Measurements from ENCODE around the gene SCN2A. TPM values are rescaled to one million over a fixed set of nuclear protein-coding genes. Genes with fewer than 3 reads are reported as not detected.

SCN2A gene
- total RNA-seq, 2 experiments from 2014 or later: 0.06 TPM; not detected in 1

DNA sequence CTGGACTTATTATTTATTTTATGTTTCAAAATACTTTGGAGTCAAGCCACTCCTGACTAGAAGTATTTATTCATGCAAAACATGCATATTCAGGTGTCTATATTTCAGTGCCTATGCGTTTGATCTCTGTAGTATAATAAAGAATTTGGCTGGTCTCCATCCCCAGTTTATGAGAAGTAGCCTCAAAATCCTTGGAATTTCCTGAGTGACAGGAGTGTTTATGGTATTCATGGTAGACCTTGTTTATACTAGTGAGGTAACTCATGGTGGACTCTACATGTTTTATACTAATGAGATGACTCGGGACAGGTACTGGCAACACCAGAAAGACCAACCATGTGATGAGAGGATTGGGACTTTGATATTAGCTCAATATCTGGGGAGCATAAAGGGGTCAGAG is 186.3 kb downstream of the SCN2A start:
- no peak for ATAC-seq (ENCODE audit: low read depth)
- POLR2A ChIA-PET: no interaction called here
- no peak overlapping the region for H3K27ac Mint-ChIP-seq

DNA sequence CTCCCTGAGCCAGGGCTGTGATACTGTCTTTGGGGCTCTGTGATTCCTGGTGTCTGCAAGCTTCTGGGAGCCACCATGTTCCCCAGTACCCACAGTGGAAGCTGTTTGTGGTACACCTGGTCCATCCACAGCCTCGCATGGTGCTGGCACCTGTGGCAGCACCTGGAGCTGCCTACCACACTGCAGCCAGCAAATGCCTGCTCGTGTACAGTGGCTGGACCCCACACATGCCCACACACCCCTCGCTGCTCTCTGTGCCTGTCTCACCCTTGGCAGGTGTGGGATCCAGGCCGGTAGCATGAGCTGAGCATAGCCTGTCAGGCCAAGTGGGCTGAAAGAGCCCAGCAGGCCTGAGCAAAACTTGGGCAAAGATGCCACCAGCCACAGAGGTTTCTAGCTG is 188.5 kb downstream of the SCN2A start:
- no peak for DNase-seq
- H3K4me3 Mint-ChIP-seq: no peak overlapping the region
- ATAC-seq (ENCODE audit: low read depth): no peak
- H3K4me1 Mint-ChIP-seq: no peaks in the 10 kb centered on the region
- POLR2A ChIA-PET: no interaction called here
- no peaks in the 10 kb centered on the region for H3K27me3 Mint-ChIP-seq
- H3K36me3 Mint-ChIP-seq: peaks cover 2% of the 10 kb centered on the region
- H3K27ac Mint-ChIP-seq: no peak overlapping the region
- H3K9me3 Mint-ChIP-seq: peaks cover 2% of the 10 kb centered on the region

More for the DNA sequence above, 186.3 kb downstream of the SCN2A start:
- Mint-ChIP-seq H3K36me3 (peaks cover 2% of the 10 kb centered on the region), H3K4me3 (no peak overlapping the region), H3K27me3 (no peaks in the 10 kb centered on the region), H3K9me3 (peaks cover 6% of the 10 kb centered on the region), H3K4me1 (no peaks in the 10 kb centered on the region)
- DNase-seq: no peak

- Mint-ChIP-seq H3K36me3 (no peaks in the 10 kb centered on the region), H3K27ac (no peak overlapping the region), H3K4me1 (no peaks in the 10 kb centered on the region), H3K9me3 (no peaks in the 10 kb centered on the region), H3K27me3 (no peaks in the 10 kb centered on the region), H3K4me3 (no peak overlapping the region)
- DNase-seq (no peak), ATAC-seq (ENCODE audit: low read depth) (no peak)
- POLR2A ChIA-PET: no interaction called here
Measured at GRCh38 chr2:165428926-165429325, 189.7 kb downstream of the SCN2A start.

GRCh38 chr2:165431014-165431413 is 191.8 kb downstream of the SCN2A start:
- no peaks in the 10 kb centered on the region for H3K9me3 Mint-ChIP-seq
- no peak for ATAC-seq (ENCODE audit: low read depth)
- POLR2A ChIA-PET: no interaction called here

DNA sequence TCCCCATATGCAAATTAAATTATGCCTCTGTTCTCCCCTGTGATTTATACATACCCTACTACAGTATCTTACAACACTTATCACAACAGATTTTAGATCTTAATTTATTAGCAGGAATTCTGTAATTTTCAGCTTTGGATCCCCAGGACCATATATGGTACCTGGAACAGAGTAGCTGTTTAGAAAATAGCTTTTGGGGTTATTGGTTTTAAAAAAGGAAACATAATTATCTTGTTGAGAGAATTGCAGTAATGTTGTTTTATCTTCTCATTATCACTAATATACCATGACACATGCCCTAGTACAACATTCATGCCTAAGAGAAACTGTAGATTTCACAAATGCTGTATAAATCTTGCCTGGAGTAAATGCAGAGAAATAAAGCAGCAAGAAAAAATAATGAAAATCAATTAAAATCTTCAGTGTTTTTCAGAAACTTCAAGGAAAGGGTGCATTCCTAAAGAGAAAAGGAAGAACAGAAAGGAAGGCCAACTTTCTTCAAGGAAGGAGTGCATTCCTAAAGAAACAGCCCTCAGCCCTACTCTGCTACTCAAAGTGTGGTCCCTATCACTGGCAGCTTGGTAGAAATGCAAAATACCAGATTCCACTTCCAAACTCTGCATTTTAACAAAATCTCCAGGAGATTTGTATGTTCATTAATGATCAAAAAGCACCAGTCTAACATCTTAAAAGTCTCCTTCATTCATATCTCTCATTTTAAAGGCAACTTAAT is 193.2 kb downstream of the SCN2A start:
- DNase-seq (no peak), ATAC-seq (ENCODE audit: low read depth) (no peak)
- POLR2A ChIA-PET: no interaction called here
- Mint-ChIP-seq H3K27me3 (peaks cover 4% of the 10 kb centered on the region), H3K9me3 (no peaks in the 10 kb centered on the region), H3K4me1 (no peaks in the 10 kb centered on the region), H3K27ac (no peak overlapping the region), H3K4me3 (no peak overlapping the region), H3K36me3 (no peaks in the 10 kb centered on the region)

More at GRCh38 chr2:165431014-165431413, 191.8 kb downstream of the SCN2A start:
- Mint-ChIP-seq H3K4me1 (no peaks in the 10 kb centered on the region), H3K36me3 (no peaks in the 10 kb centered on the region), H3K27me3 (peaks cover 4% of the 10 kb centered on the region), H3K27ac (no peak overlapping the region), H3K4me3 (no peak overlapping the region)
- no peak for DNase-seq

DNA sequence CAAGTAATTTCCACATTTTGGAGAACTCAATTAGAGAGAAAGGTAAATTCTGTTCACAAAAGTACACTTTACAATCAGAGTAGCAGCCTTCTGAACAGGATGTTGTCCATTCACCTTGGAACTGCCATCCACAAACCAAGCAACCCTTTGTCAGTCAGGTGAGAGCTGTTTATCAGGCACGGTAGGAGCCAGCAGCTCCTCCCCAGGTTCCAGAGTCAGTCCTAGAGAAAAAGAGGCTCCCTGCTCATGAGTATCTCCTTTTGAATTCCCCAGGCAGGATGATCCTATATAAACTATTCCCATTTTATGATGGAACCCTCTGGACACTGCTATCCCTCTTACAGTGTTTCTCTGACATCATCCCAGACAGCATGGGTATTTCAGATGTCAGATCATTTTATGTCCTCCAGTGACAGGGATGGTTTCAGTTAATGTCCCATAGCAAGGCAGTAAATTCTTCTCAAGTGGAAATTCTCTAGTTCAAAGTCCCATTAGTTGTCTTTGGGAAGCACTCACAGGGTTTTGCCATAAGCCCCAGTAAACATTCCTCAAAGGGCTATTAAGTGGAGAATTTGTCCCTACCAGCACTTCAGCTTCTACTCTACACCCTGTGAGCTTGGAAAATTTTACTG is 195.8 kb downstream of the SCN2A start:
- Mint-ChIP-seq H3K4me3 (no peak overlapping the region), H3K4me1 (no peaks in the 10 kb centered on the region), H3K9me3 (no peaks in the 10 kb centered on the region), H3K27me3 (peaks cover 4% of the 10 kb centered on the region), H3K27ac (no peak overlapping the region), H3K36me3 (no peaks in the 10 kb centered on the region)
- ATAC-seq (ENCODE audit: low read depth) (no peak), DNase-seq (no peak)
- POLR2A ChIA-PET: no interaction called here

DNA sequence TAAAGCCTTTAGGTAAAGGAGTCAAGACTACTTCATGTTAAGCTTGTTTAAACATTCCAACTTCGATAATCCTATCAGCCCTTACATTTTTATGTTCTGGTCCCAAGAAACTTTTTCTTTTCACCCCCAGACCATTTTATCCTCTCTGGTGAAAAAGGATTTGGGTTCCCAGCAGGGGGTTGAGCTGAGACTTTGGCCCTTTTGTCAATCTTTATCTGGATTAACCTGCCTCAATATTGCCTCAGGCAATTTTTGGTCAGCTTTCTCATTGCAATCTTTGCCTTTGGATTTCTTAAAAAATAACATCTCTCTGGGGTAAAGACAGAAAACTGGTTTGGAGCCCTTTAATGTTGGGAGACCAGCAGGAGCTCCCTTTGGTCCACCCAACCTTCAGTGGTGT is 196.4 kb downstream of the SCN2A start:
- Mint-ChIP-seq H3K36me3 (no peaks in the 10 kb centered on the region), H3K4me3 (no peak overlapping the region), H3K9me3 (no peaks in the 10 kb centered on the region), H3K27me3 (peaks cover 4% of the 10 kb centered on the region), H3K27ac (no peak overlapping the region), H3K4me1 (no peaks in the 10 kb centered on the region)
- no peak for DNase-seq
- POLR2A ChIA-PET: no interaction called here
- no peak for ATAC-seq (ENCODE audit: low read depth)

- POLR2A ChIA-PET: no interaction called here
- Mint-ChIP-seq H3K27ac (no peak overlapping the region), H3K36me3 (no peaks in the 10 kb centered on the region), H3K4me1 (no peaks in the 10 kb centered on the region), H3K9me3 (no peaks in the 10 kb centered on the region), H3K4me3 (no peak overlapping the region), H3K27me3 (peaks cover 4% of the 10 kb centered on the region)
- ATAC-seq (ENCODE audit: low read depth): no peak
- DNase-seq: no peak
Measured at GRCh38 chr2:165436559-165436958, 197.3 kb downstream of the SCN2A start.

DNA sequence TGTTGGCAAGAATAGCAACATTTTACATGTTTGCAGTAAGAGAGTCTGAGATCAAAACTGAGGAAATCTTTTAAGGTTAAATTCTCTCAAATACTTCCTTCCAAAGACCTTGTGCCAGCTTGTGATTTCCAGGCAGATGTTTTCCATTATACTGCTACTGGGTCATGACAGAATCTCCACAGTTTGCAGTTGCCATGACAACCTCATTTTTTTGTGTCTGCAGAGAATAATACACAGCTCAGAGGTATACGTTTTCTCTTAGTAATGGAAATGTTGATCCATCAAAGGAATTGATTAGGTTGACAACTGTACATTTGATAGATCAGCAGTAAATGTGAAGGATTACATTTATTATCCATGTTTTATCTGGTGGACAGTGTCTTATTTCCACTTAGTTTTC is 201.2 kb downstream of the SCN2A start:
- Mint-ChIP-seq H3K4me3 (no peak overlapping the region), H3K27me3 (no peaks in the 10 kb centered on the region), H3K4me1 (peaks cover 3% of the 10 kb centered on the region), H3K36me3 (no peaks in the 10 kb centered on the region), H3K9me3 (no peaks in the 10 kb centered on the region), H3K27ac (no peak overlapping the region)
- POLR2A ChIA-PET: no interaction called here
- DNase-seq: no peak
- ATAC-seq (ENCODE audit: low read depth): no peak

Other genes with a start within 250 kb of the SCN2A start
- gene SCN3A, start 35.4 kb upstream of the SCN2A start, total RNA-seq: not detected
- not detected for gene CSRNP3, start 230.3 kb downstream of the SCN2A start, total RNA-seq